ENCODE measurements around the gene GREM2. TPM values are rescaled to one million over a fixed set of nuclear protein-coding genes. Genes with fewer than 3 reads are reported as not detected.

GREM2 gene
- total RNA-seq, 1 donor from 2014 or later: not detected

GRCh38 chr1:240630409-240630808 is 18.5 kb upstream of the GREM2 start:
- TF ChIP-seq CTCF (IDR thresholded peaks at IDR 0.05): no peak
- Mint-ChIP-seq H3K36me3 (ENCODE audit: low read depth) (no peaks in the 10 kb centered on the region), H3K27me3 (no peaks in the 10 kb centered on the region), H3K4me3 (no peak overlapping the region), H3K9me3 (no peaks in the 10 kb centered on the region), H3K4me1 (no peaks in the 10 kb centered on the region), H3K27ac (no peak overlapping the region)
- no peak for ATAC-seq (ENCODE audit: low read depth)
- DNase-seq: no peak
- CTCF ChIA-PET: no interaction called here
- POLR2A ChIA-PET: no interaction called here
- intact Hi-C loops (cut with micrococcal nuclease): no loop called here

- intact Hi-C loops (cut with micrococcal nuclease): no loop called here
- Mint-ChIP-seq H3K36me3 (ENCODE audit: low read depth) (no peaks in the 10 kb centered on the region), H3K27me3 (no peaks in the 10 kb centered on the region), H3K4me3 (no peak overlapping the region), H3K4me1 (no peaks in the 10 kb centered on the region), H3K9me3 (no peaks in the 10 kb centered on the region), H3K27ac (no peak overlapping the region)
- no peak for TF ChIP-seq CTCF (IDR thresholded peaks at IDR 0.05)
- ChIA-PET POLR2A (no interaction called here), CTCF (no interaction called here)
- DNase-seq (no peak), ATAC-seq (ENCODE audit: low read depth) (no peak)
Observed at GRCh38 chr1:240621249-240621648, 9.3 kb upstream of the GREM2 start.

- ChIA-PET POLR2A (no interaction called here), CTCF (interaction anchor here (0.6 kb wide), 1 partner anchor 96 kb away, joined by 3 read pairs; no protein-coding TSS in a partner anchor)
- Mint-ChIP-seq H3K9me3 (no peaks in the 10 kb centered on the region), H3K27me3 (no peaks in the 10 kb centered on the region), H3K4me3 (no peak overlapping the region), H3K36me3 (ENCODE audit: low read depth) (no peaks in the 10 kb centered on the region), H3K4me1 (no peaks in the 10 kb centered on the region), H3K27ac (no peak overlapping the region)
- TF ChIP-seq CTCF (IDR thresholded peaks at IDR 0.05): no peak
- intact Hi-C loops (cut with micrococcal nuclease): no loop called here
- DNase-seq (no peak), ATAC-seq (ENCODE audit: low read depth) (no peak)
Observed at GRCh38 chr1:240619906-240620621, 8.1 kb upstream of the GREM2 start.

- Mint-ChIP-seq H3K4me1 (no peaks in the 10 kb centered on the region), H3K9me3 (no peaks in the 10 kb centered on the region), H3K4me3 (no peak overlapping the region), H3K27ac (no peak overlapping the region), H3K27me3 (no peaks in the 10 kb centered on the region), H3K36me3 (ENCODE audit: low read depth) (no peaks in the 10 kb centered on the region)
- ChIA-PET POLR2A (no interaction called here), CTCF (interaction anchor here (0.6 kb wide), 1 partner anchor 95 kb away, joined by 3 read pairs; no protein-coding TSS in a partner anchor)
- no peak for TF ChIP-seq CTCF (IDR thresholded peaks at IDR 0.05)
- no peak for ATAC-seq (ENCODE audit: low read depth)
- intact Hi-C loops (cut with micrococcal nuclease): no loop called here
- DNase-seq: no peak
Observed at GRCh38 chr1:240619357-240619756, 7.4 kb upstream of the GREM2 start.

- TF ChIP-seq CTCF (IDR thresholded peaks at IDR 0.05): no peak
- ChIA-PET CTCF (no interaction called here), POLR2A (no interaction called here)
- no peaks in the 10 kb centered on the region for H3K36me3 Mint-ChIP-seq (ENCODE audit: low read depth)
- DNase-seq: no peak
- H3K4me3 Mint-ChIP-seq: no peak overlapping the region
- H3K9me3 Mint-ChIP-seq: no peaks in the 10 kb centered on the region
- H3K4me1 Mint-ChIP-seq: no peaks in the 10 kb centered on the region
- no peak for ATAC-seq (ENCODE audit: low read depth)
- no peak overlapping the region for H3K27ac Mint-ChIP-seq
- intact Hi-C loops (cut with micrococcal nuclease): no loop called here
- no peaks in the 10 kb centered on the region for H3K27me3 Mint-ChIP-seq
Observed at GRCh38 chr1:240618946-240619345, 7.0 kb upstream of the GREM2 start.
